GM12891 (cell line): Measurements from ENCODE around the gene PIWIL4.
A peak's percentile ranks its signal among the peaks of the same experiment; 100 is the strongest.
"Not testable (repeated sequence)": the region's sequence is repeated elsewhere in the genome, so short reads cannot be mapped to it uniquely, and the experiment has no call there.

Source experiments
- DNase-seq: peaks from one replicate; pipeline ENCODE4 v3.0.0; 2011; ENCODE audit warnings: low spot score; ENCODE audit not compliant: insufficient read length
- FAIRE-seq: peaks from 2 replicates; lab custom pipeline; 2011; peaks lifted over from hg19 to GRCh38; lab: Jason Lieb, UNC
- PAX5 ChIP-seq: IDR thresholded peaks from 2 replicates; pipeline ENCODE4 v1.6.1; 2011; ENCODE audit warnings: low read length, moderate library complexity, mild to moderate bottlenecking; ENCODE audit not compliant: insufficient read depth, severe bottlenecking
- POLR2A ChIP-seq: IDR thresholded peaks from 2 replicates; pipeline ENCODE4 v1.6.1; 2011; ENCODE audit warnings: low read depth, low read length, control low read depth
- POLR2AphosphoS5 ChIP-seq: IDR thresholded peaks from 2 replicates; pipeline ENCODE4 v1.6.1; 2011; ENCODE audit warnings: low read depth, low read length, control low read depth
- POU2F2 ChIP-seq: IDR thresholded peaks from 2 replicates; pipeline ENCODE4 v1.6.1; 2011; ENCODE audit warnings: low read depth, mild to moderate bottlenecking, control low read depth, low read length, moderate library complexity
- SPI1 ChIP-seq: IDR thresholded peaks from 2 replicates; pipeline ENCODE4 v1.6.1; 2011; ENCODE audit warnings: low read depth, low read length, control low read depth
- TAF1 ChIP-seq: IDR thresholded peaks from 2 replicates; pipeline ENCODE4 v1.6.1; 2011; ENCODE audit warnings: low read depth, low read length, control low read depth

Gene PIWIL4

DNA sequence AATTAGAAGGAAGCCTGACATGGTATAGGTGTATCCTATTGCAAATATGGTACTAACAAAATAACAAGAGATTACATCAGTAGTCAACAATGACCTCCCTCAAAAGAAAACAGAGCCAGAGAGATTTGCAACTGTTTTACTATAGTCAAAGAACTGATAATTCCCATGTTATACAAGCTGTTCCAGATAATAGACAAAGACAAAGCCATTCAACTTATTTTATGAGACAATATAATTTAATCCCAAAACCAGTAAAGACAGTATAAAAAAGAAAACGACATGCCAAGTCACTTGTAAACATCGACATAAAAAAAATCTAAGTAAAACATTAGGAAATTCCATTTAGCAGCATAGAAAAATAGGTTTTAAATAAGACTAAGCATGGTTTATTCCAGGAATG lies 65.2 kb downstream of the PIWIL4 start:
- no peak for FAIRE-seq
- no peak for TF ChIP-seq POLR2AphosphoS5
- TF ChIP-seq POU2F2 = no peak
- no peak for TF ChIP-seq POLR2A
- TF ChIP-seq TAF1 = no peak
- TF ChIP-seq PAX5 = no peak
- no peak for TF ChIP-seq SPI1
- no peak for DNase-seq

DNA sequence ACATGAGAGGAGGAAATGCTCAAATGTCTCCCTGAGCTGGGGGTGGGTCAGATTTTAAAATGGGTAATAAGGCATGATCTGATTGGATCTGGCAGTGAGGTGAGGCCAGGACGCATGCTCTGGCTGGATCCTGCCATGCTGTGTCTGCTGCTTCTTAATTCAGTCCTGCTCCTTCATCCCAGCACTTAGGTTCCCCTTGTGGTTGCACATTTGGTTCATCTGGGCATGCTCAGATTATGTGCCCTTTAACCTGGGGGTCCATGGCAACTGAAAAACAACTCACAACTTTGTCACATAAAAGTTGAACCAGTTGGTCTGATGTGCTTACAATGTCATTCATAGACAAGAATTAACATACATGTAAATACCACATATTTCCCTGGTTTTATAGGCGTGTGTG lies 67.9 kb downstream of the PIWIL4 start:
- FAIRE-seq (no peak), DNase-seq (no peak)
- no peak for TF ChIP-seq TAF1
- no peak for TF ChIP-seq SPI1
- TF ChIP-seq POU2F2 = no peak
- TF ChIP-seq PAX5 = no peak
- no peak for TF ChIP-seq POLR2A
- TF ChIP-seq POLR2AphosphoS5 = no peak

DNA sequence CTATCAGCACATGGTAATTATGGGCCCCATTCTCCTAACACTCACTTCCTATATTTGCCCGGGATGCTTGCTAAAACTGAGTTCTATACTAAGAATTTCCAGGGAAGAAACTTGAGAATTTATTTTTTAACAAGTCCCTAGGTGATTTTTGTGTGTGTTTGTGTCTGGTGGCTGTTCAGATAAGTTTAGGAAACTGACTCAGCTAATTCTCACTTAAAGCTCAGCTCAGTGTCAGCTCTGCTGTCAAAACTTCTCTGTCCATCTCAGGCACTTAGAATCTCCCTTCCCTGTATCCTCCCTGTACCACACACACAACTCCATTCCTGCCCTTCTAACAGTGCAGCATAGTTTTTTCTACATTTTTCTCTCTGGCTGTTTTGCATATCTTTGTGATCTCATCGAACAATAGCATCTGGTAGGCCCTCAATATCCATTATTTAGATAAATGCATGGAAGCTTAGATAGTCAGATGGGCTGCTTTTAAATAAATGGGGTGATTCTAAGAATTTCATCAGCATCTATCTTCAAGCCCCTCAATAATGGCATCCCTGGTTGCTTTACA lies 69.3 kb downstream of the PIWIL4 start:
- TF ChIP-seq SPI1 (no peak), PAX5 (no peak)
- no peak for DNase-seq
- no peak for FAIRE-seq

DNA sequence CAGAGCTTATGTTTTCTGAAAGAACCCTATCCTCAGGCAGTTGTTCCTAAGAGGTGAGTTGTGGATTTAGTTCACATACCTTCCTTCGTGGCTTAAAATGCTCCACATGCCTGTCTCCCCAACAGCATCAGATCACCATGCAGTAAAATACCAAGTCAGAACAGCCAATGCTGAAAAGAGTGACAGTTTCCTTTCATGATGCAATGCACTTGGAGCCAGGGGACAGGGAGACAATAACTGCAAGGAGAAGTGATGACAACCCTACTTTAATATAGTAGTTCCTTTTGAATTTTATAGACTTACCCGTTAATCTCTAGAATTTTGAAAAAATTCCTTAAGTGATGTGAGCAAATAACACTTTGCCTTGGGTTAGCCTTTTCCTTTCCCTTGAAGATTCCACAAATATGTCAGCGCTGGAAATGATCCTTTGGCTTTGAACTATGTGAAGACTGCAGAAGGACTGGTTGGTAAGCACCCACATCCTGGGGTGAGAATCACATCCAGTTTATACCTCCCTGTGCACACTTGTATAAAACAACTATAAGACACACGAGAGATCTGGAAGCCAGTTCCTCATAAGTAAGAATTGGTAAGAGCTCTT lies 71.2 kb downstream of the PIWIL4 start:
- DNase-seq (no peak), FAIRE-seq (no peak)
- TF ChIP-seq POU2F2 = no peak
- no peak for TF ChIP-seq PAX5
- TF ChIP-seq SPI1 = no peak
- no peak for TF ChIP-seq POLR2A
- no peak for TF ChIP-seq POLR2AphosphoS5
- TF ChIP-seq TAF1 = no peak

DNA sequence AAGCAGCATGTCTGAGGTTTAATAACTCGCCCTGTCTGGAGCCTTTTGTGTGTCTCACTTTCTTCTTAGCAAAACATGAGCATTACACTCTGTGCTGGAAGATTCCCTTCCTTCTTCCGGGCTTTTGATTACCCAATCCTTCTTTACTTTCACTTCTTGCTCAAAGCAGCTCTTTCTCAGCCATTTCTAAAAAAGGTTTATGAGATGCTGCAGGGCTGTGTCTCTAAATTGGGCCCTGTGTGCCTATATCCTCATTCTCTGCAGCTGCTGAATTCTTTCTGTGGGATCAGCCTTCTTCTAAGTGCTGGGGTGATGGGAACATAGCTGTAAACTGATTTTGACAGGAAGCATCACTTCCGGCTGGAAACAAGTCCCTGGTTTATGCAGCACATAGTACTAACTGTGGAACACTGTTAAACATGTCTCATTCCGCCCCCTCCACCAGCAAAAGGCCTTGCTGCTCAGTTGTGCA lies 71.8 kb downstream of the PIWIL4 start:
- TF ChIP-seq POLR2A (no peak), POLR2AphosphoS5 (no peak), SPI1 (no peak), PAX5 (no peak), POU2F2 (no peak), TAF1 (no peak)
- no peak for DNase-seq
- peak; percentile 26 for FAIRE-seq

DNA sequence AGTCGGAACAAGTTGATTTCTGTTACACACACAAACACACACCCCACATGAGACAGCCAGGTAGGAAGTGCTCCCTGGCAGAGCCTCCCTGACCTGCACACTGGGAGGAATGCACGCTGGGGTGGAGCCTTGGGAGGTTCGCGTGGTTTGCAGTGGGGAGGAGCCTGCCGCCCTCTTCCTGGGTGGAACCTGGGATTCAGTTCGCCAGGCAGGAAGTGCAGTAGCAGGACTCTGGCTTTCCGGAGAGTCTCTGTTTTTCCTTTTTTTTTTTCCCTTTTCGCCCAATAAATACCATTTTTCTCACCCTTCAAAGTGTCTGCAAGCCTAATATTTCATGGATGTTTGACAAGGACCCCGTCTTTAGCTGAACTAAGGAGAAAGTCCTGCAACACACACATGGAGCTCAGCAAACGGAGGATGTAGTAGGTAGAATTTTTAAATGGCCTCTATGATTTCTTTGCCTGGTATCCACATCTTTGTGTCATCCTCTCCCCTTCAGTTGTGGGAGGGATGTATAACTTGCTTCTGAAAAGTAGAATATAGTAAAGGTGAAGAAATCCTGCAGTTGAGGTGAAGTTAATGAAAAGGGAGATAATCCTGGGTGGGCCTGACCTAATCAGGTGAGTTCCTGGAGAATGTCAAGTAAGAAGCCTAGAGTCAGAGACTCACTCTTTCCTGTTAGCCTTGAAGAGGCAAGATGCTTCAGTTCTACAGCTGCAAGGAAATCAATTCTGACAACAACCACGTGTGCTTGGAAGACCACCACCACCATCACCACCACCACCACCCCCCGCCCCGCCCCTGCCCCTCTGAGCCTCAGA lies 72.9 kb downstream of the PIWIL4 start:
- DNase-seq = no peak
- no peak for FAIRE-seq
- no peak for TF ChIP-seq POU2F2

DNA sequence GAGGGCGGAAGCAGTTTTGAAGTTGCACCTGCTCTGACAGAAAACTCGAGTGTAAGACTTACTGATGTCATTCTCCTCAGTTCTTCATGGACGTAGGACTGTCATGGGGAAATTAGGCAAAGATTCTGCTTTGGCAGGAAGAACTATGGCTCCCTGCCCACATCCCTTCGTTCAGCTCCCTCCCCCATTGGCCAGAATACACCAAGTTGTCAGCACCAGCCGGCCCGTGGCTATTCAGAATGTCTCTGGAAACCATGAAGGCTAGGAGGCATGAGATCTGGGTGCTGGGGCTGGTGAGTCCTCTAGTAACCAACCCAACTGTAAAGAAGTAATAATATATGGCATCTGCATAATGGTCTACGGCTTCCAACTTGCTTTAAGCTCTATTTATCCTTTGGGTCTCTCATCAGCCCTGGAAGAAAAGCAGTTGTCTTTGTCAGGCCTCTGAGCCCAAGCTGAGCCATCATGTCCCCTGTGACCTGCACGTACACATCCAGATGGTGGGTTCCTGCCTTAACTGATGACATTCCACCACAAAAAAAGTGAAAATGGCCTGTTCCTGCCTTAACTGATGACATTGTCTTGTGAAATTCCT lies 74.1 kb downstream of the PIWIL4 start:
- TF ChIP-seq PAX5 (no peak), SPI1 (no peak), POLR2AphosphoS5 (no peak), POU2F2 (no peak), TAF1 (no peak), POLR2A (no peak)
- DNase-seq (no peak), FAIRE-seq (no peak)

DNA sequence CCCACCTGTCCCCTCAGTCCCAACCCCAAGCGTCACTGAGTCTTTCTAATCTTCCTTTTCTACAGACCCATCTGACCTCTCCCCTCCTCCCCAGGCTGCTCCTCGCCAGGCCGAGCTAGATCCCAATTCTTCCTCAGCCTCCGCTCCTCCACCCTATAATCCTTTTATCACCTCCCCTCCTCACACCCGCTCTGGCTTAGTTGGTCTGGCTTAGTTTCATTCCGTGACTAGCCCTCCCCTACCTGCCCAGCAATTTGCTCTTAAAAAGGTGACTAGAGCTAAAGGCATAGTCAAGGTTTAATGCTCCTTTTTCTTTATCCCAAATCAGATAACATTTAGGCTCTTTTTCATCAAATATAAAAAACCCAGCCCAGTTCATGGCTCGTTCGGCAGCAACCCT lies 76.0 kb downstream of the PIWIL4 start:
- FAIRE-seq, DNase-seq: not testable (repeated sequence)

DNA sequence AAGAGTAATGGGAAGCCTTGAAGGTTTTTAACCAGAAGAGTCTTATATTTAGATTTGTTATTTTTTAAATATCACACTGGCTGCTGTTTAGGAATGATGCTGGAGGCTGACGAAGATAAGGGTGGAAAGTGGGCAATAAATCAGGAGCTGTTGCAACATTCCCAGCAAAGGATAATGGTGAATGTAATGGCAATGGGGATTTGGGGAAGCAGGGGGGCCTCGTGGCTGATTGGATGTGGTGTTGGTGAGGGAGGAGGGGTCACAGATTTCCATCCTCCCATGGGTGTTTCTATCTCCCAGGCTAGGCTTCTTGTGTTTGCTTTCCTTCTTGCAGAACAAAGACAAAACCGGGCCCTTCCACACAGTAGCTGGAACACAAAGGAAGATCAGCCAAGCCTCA lies 80.8 kb downstream of the PIWIL4 start:
- TF ChIP-seq POLR2AphosphoS5 (no peak), SPI1 (no peak), POU2F2 (no peak), PAX5 (no peak), TAF1 (no peak), POLR2A (no peak)
- DNase-seq = no peak
- no peak for FAIRE-seq

DNA sequence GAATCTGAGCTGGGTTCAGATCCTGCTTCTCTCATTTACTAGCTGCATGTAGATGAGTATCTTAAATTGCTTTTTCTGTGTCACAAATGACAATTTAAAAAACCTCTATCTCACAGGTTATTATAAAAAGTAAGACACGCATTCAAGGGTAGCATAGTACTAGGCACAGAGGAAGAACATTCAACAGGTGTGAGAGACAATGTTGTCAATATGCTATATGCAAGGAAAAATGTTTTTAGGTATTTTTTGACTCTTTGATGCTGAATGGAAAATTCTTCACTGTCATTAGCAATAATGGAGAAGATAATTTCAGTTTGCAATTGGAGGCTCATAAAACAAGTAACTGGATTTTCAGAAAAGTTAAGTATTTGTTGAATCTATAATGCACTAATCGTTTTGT lies 81.6 kb downstream of the PIWIL4 start:
- DNase-seq (no peak), FAIRE-seq (no peak)
- TF ChIP-seq POLR2A = no peak
- TF ChIP-seq TAF1 = no peak
- no peak for TF ChIP-seq PAX5
- TF ChIP-seq POU2F2 = no peak
- TF ChIP-seq POLR2AphosphoS5 = no peak
- TF ChIP-seq SPI1 = no peak
